GM18508 (cell line): ENCODE results near the gene CABP2.
"Not testable (repeated sequence)": the region's sequence is repeated elsewhere in the genome, so short reads cannot be mapped to it uniquely, and the experiment has no call there.

Experiments used
- ATAC-seq: cut with Tn5 transposase; IDR thresholded peaks from one replicate; pipeline ENCODE4 v1.9.1; 2021; ENCODE audit warnings: moderate number of reproducible peaks; ENCODE audit not compliant: insufficient read depth, unreplicated experiment

The CABP2 gene

GRCh38 chr11:67522844-67523555 lies at the start of gene CABP2:
Gene CABP2, minus strand, starts transcription at chr11:67523446. Its CDS starts 120 bp downstream, at chr11:67523326.
- ATAC-seq, result no peak

DNA sequence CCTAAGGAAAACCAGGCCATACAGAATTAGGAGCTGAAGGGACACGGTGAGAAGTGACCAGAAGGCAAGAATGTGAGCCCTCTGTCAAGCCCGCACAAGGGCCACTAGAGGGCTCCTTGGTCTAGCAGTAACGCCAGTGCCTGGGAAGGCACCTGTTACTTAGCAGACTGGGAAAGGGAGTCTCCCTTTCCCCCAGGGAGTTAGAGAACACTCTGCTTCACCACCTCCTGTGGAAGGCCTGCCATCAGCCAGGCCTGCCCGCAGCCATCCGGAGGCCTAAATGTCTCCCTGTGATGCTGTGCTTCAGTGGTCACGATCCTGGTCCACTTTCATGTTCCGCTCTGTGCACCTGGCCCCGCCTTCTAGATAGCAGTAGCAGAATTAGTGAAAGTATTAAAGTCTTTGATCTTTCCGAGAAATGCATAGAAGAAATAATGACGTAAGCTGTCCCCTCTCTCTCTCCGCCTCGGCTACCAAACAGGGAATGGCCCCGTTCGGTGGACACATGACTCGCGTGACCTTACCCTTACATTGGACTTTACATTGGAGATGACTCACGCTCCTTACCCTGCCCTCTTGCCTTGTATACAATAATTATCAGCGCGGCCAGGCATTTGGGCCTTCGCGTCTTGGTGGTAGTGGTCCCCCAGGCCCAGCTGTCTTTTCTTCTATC lies 49.6 kb upstream of the CABP2 start:
- ATAC-seq, result no peak

GRCh38 chr11:67572305-67572704 lies 49.1 kb upstream of the CABP2 start:
- no peak for ATAC-seq

- no peak for ATAC-seq
Observed at GRCh38 chr11:67571443-67571842, 48.2 kb upstream of the CABP2 start.

DNA sequence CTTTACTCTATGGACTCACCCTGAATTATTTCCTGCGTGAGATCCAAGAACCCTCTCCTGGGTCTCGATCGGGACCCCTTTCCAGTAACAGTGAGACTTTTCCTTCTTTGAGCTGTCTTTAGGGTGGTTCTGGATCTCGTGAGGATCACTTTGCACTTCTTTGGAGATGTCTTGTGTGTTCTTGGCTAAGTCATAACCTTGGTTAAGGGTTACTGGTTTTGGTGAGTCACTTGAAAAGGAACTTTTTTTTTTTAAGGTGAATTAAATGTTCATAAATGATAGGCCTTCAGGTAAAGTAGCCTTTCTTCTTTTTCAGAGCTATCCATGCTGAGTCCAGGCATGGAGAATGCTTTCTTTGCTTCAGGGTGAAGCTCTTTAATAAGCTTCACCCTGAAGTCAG lies 41.0 kb upstream of the CABP2 start:
- ATAC-seq, result no peak

- not testable (repeated sequence) for ATAC-seq
Observed at GRCh38 chr11:67563705-67564114, 40.5 kb upstream of the CABP2 start.

DNA sequence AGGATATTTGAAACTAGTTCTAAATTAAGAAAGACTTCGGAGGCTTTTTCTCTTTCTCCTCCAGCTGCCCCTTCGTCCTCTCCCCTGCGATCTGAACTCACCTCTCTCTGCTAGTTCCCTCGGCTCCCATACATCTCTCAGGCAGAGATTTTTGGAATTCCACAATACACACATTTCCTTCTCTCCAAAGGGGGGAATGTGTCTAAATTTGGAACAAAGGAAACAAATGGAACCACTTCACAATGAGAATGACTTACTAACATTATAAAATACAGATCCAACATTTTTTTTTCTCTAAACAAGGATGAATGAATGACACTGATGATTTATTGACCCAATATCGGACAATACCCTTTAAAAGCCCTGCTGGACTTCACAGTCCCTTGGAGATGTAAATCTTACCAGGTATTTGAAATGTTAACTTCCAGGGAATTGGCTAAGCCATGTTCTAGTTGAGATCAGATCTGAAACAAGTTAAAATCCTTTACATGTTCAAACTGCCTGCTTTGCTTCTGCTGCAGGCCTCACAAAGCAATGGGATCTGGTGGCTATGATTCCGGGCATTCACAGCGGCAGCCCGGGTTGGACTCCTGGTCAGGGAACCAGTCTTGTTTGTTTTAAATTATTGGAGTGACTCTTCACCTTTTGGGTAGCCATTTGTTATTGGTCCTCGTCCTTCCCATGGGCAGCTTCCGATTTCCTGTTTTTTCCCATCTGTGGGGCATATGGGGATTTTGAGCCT lies 39.9 kb upstream of the CABP2 start:
- ATAC-seq, result no peak

GRCh38 chr11:67561971-67562619 lies 38.8 kb upstream of the CABP2 start:
- peak; percentile 44 for ATAC-seq

- ATAC-seq, result no peak
Observed at GRCh38 chr11:67558084-67558772, 35.0 kb upstream of the CABP2 start.

DNA sequence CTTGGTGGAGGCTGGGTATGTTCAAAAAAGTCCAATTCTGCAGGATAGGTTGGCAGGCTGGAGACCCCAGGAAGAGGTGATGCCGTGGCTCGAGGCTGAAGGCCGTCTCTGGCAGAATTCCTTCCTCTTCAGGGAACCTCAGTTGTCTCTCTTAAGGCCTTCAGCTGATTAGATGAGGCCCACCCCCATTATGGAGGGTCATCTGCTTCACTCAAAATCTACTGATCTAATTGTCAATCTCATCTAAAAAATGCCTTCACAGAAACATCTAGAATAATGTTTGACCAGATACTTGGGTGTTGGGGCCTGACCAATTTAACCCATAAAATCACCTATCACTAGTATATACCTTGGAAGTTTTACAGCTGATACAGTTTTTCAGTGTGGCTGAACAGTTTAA lies 33.0 kb upstream of the CABP2 start:
- ATAC-seq, result no peak

DNA sequence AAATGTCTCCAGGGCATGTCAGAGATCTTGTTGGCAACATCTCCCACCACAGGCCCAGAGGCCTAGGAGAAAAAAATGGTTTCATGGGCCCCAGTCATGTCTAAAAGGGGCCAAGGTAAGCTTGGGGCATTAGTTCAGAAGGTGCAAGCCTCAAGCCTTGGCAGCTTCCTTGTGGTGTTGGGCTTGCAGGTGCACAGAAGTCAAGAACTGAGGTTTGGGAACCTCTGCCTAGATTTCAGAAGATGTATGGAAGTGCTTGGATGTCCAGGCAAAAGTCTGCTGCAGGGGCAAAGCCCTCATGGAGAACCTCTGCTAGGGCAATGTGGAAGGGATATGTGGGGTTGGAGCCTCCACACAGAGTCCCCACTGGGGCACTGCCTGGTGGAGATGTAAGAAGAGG lies 28.5 kb upstream of the CABP2 start:
- not testable (repeated sequence) for ATAC-seq

GRCh38 chr11:67551127-67551526 lies 27.9 kb upstream of the CABP2 start:
- ATAC-seq, result no peak

DNA sequence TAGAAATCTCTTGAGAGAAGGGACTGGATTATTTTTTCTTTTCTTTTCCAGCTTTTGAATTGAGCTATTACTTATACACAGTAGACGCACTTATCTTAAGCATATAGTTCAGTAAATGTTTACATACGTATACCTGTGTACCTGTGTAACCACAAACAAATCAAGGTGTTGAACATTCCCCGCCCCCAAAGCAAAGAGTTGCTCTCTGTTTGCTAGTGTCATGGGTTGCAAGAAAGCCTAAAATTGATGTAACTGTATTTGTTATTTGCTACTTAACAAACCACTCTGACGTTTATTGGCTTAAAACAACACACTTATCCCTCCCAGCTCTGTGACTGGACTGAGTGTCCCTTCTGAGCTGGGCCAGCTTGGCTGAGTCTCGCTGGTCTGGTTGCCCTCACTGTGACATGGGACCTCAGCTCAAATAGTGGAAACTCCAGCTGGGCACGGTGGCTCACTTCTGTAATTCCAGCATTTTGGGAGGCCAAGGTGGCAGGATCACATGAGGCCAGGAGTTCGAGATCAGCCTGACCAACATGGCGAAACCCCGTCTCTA lies 25.4 kb upstream of the CABP2 start:
- ATAC-seq, result no peak

- not testable (repeated sequence) for ATAC-seq
Observed at GRCh38 chr11:67548112-67548511, 24.9 kb upstream of the CABP2 start.

DNA sequence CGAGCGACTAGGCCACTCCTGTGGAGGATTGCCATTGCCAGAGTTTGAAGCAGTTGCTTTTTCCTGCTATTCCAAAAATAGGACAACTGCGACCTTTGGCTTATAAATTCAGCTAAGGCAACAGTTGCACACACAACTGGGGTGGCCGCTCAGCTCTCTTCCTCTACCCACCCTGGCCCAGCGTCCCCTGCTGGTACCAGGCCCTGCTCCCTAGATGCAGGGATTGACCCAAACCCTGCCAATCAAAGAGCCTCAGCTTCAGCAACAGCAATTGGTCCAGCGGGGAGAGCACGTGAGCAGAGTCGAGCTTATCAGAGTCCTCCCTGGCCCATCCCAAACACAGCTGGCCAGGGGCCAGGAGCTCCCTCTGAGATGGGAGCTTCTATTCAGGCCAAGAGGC lies 22.0 kb upstream of the CABP2 start:
- ATAC-seq, result no peak

GRCh38 chr11:67544616-67545242 lies 21.5 kb upstream of the CABP2 start:
- no peak for ATAC-seq

GRCh38 chr11:67543585-67543984 lies 20.3 kb upstream of the CABP2 start:
- ATAC-seq, result no peak

- ATAC-seq, result no peak
Observed at GRCh38 chr11:67542971-67543370, 19.7 kb upstream of the CABP2 start.

GRCh38 chr11:67542169-67542568 lies 18.9 kb upstream of the CABP2 start:
- no peak for ATAC-seq
